Measurements from ENCODE around the gene MIPOL1.

DNA sequence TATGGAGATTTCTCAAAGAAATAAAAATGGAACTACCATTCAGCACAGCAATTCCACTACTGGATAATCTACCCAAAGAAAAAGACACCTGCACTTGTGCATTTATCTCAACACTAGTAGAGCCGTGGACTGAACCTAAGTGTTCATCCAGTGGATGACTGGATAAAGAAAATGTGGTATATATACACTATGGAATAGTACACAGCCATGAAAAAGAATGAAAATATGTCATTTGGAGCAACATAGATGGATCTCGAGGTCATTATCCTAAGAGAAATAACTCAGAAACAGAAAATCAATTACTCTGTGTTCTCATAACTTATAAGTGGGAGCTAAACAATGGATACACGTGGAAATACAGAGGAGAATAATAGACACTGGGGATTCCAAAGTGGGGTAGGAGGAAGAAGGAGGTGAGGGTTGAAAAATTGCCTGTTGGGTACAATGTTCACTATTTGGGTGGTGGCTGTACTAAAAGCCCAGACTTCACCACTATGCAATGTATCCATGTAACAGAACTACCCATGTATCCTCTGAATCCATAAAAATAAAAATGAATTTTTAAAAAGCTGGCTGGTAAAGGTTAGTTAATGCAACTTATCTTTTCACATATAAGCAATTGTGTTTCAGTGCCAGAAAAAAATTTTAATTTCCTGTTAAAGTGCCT, 266.6 kb downstream of the MIPOL1 start:
- TF ChIP-seq EZH2 (IDR thresholded peaks at IDR 0.05; ENCODE audit: low read depth, unreplicated experiment) (no peak), POLR2AphosphoS5 (IDR thresholded peaks at IDR 0.05; ENCODE audit: low read depth) (no peak), EZH2phosphoT487 (IDR thresholded peaks at IDR 0.05; ENCODE audit: unreplicated experiment) (no peak), ZNF331 (CRISPR knock-in tag; IDR thresholded peaks at IDR 0.05; ENCODE audit: low read depth) (no peak)
- TF ChIP-seq, protein P1, sequence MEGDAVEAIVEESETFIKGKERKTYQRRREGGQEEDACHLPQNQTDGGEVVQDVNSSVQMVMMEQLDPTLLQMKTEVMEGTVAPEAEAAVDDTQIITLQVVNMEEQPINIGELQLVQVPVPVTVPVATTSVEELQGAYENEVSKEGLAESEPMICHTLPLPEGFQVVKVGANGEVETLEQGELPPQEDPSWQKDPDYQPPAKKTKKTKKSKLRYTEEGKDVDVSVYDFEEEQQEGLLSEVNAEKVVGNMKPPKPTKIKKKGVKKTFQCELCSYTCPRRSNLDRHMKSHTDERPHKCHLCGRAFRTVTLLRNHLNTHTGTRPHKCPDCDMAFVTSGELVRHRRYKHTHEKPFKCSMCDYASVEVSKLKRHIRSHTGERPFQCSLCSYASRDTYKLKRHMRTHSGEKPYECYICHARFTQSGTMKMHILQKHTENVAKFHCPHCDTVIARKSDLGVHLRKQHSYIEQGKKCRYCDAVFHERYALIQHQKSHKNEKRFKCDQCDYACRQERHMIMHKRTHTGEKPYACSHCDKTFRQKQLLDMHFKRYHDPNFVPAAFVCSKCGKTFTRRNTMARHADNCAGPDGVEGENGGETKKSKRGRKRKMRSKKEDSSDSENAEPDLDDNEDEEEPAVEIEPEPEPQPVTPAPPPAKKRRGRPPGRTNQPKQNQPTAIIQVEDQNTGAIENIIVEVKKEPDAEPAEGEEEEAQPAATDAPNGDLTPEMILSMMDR (conservative IDR thresholded peaks at IDR 0.05; ENCODE audit: low read depth in 2 of 2): no peak
- TF ChIP-seq, protein P2, sequence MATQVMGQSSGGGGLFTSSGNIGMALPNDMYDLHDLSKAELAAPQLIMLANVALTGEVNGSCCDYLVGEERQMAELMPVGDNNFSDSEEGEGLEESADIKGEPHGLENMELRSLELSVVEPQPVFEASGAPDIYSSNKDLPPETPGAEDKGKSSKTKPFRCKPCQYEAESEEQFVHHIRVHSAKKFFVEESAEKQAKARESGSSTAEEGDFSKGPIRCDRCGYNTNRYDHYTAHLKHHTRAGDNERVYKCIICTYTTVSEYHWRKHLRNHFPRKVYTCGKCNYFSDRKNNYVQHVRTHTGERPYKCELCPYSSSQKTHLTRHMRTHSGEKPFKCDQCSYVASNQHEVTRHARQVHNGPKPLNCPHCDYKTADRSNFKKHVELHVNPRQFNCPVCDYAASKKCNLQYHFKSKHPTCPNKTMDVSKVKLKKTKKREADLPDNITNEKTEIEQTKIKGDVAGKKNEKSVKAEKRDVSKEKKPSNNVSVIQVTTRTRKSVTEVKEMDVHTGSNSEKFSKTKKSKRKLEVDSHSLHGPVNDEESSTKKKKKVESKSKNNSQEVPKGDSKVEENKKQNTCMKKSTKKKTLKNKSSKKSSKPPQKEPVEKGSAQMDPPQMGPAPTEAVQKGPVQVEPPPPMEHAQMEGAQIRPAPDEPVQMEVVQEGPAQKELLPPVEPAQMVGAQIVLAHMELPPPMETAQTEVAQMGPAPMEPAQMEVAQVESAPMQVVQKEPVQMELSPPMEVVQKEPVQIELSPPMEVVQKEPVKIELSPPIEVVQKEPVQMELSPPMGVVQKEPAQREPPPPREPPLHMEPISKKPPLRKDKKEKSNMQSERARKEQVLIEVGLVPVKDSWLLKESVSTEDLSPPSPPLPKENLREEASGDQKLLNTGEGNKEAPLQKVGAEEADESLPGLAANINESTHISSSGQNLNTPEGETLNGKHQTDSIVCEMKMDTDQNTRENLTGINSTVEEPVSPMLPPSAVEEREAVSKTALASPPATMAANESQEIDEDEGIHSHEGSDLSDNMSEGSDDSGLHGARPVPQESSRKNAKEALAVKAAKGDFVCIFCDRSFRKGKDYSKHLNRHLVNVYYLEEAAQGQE (IDR thresholded peaks at IDR 0.05; ENCODE audit: unreplicated experiment): no peak

All from GM23338 (cell line).